ENCODE measurements around the gene TTC7B. TPM values are rescaled to one million over a fixed set of nuclear protein-coding genes. Genes with fewer than 3 reads are reported as not detected.

The TTC7B gene
- total and polyA plus RNA-seq, 9 of the 15 experiments (the other 6 are each of a cell fraction or from before 2014, with no cell fraction given) = 2.2 to 77.2 (median 36.7) TPM

DNA sequence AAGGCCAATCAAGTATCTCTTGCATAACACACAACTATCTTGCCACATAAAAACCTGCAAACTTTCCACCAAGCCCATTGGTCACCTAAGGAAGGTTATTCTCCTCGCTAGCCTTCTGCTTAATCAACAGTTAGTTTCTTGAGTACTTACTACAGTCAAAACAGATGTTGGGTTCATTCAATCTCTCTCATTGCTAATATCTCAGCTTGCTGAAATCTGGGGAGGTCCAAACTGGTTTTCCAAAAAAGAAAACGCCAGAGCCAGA is 74.6 kb downstream of the TTC7B start:
- ChIA-PET POLR2A (no interaction called here), CTCF (ENCODE audit: low intra/inter-chr PET ratio) (no interaction called here)
- Histone ChIP-seq H4K20me1 (replicated peaks; ENCODE audit: control insufficient read depth, insufficient read depth, low read length) (no peaks in the 10 kb centered on the region), H3K9me1 (ENCODE audit: control insufficient read depth, insufficient read depth, low read length) (no peaks in the 10 kb centered on the region), H3K4me3 (no peak overlapping the region), H3K36me3 (ENCODE audit: control insufficient read depth, insufficient read depth, low read length) (peaks cover 14% of the 10 kb centered on the region; the same call in 2 of the 3 replicates), H3K4me2 (ENCODE audit: insufficient read depth, low read length) (no peak overlapping the region), H3K27me3 (ENCODE audit: control insufficient read depth in 2 of 2, insufficient read depth in 2 of 2, low read length in 2 of 2) (no peaks in the 10 kb centered on the region), H2AFZ (ENCODE audit: low read depth, low read length) (no peak overlapping the region), H3K9ac (ENCODE audit: insufficient read depth in 1 of 2, low read depth in 2 of 2, low read length in 2 of 2) (no peak overlapping the region), H3K9me3 (replicated peaks; ENCODE audit: control insufficient read depth, insufficient read depth, low read depth, low read length) (no peaks in the 10 kb centered on the region), H3K4me1 (replicated peaks in 1 of 2; ENCODE audit: control insufficient read depth in 2 of 2, insufficient read depth in 2 of 2, low read length in 2 of 2) (no peaks in the 10 kb centered on the region), H3K79me2 (ENCODE audit: control insufficient read depth, insufficient read depth, low read length) (no peaks in the 10 kb centered on the region), H3K27ac (ENCODE audit: extremely low read depth, low read depth, low read length) (no peak overlapping the region)
- DNase-seq (ENCODE audit: extremely low read depth in 1 of 4, low spot score in 3 of 4) (no peak), FAIRE-seq (no peak), ATAC-seq (no peak)
- TF ChIP-seq NCOA2 (IDR thresholded peaks at IDR 0.05; ENCODE audit: partially characterized antibody in 2 of 2) = no peak
- no peak for TF ChIP-seq SMARCB1 (IDR thresholded peaks at IDR 0.05; ENCODE audit: insufficient read length, low read depth)
- TF ChIP-seq, protein P1, sequence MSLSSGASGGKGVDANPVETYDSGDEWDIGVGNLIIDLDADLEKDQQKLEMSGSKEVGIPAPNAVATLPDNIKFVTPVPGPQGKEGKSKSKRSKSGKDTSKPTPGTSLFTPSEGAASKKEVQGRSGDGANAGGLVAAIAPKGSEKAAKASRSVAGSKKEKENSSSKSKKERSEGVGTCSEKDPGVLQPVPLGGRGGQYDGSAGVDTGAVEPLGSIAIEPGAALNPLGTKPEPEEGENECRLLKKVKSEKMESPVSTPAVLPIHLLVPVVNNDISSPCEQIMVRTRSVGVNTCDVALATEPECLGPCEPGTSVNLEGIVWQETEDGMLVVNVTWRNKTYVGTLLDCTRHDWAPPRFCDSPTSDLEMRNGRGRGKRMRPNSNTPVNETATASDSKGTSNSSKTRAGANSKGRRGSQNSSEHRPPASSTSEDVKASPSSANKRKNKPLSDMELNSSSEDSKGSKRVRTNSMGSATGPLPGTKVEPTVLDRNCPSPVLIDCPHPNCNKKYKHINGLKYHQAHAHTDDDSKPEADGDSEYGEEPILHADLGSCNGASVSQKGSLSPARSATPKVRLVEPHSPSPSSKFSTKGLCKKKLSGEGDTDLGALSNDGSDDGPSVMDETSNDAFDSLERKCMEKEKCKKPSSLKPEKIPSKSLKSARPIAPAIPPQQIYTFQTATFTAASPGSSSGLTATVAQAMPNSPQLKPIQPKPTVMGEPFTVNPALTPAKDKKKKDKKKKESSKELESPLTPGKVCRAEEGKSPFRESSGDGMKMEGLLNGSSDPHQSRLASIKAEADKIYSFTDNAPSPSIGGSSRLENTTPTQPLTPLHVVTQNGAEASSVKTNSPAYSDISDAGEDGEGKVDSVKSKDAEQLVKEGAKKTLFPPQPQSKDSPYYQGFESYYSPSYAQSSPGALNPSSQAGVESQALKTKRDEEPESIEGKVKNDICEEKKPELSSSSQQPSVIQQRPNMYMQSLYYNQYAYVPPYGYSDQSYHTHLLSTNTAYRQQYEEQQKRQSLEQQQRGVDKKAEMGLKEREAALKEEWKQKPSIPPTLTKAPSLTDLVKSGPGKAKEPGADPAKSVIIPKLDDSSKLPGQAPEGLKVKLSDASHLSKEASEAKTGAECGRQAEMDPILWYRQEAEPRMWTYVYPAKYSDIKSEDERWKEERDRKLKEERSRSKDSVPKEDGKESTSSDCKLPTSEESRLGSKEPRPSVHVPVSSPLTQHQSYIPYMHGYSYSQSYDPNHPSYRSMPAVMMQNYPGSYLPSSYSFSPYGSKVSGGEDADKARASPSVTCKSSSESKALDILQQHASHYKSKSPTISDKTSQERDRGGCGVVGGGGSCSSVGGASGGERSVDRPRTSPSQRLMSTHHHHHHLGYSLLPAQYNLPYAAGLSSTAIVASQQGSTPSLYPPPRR (CRISPR knock-in tag; IDR thresholded peaks at IDR 0.05; ENCODE audit: borderline replicate concordance) = no peak
- no peak for TF ChIP-seq THRAP3 (IDR thresholded peaks at IDR 0.05; ENCODE audit: borderline replicate concordance)
- no peak for TF ChIP-seq MCM2 (IDR thresholded peaks at IDR 0.05; ENCODE audit: low read depth)
- no peak for TF ChIP-seq HDAC6 (IDR thresholded peaks at IDR 0.05; ENCODE audit: low read depth, low read length)
- no peak for TF ChIP-seq ZNF311 (CRISPR knock-in tag; IDR thresholded peaks at IDR 0.05)
- TF ChIP-seq, protein P2, sequence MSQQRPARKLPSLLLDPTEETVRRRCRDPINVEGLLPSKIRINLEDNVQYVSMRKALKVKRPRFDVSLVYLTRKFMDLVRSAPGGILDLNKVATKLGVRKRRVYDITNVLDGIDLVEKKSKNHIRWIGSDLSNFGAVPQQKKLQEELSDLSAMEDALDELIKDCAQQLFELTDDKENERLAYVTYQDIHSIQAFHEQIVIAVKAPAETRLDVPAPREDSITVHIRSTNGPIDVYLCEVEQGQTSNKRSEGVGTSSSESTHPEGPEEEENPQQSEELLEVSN (IDR thresholded peaks at IDR 0.05; ENCODE audit: borderline replicate concordance in 1 of 2, extremely low read depth in 1 of 2, insufficient read depth in 1 of 2, insufficient read length in 1 of 2, low read depth in 1 of 2, low read length in 1 of 2, poor library complexity in 1 of 2, severe bottlenecking in 1 of 2) = no peak
- TF ChIP-seq CCAR2 (IDR thresholded peaks at IDR 0.05; ENCODE audit: low read depth, low read length) = no peak
- no peak for TF ChIP-seq PPARD (CRISPR knock-in tag; IDR thresholded peaks at IDR 0.05)
- TF ChIP-seq MCM7 (IDR thresholded peaks at IDR 0.05) = no peak
- no peak for TF ChIP-seq ZNF217 (CRISPR knock-in tag; IDR thresholded peaks at IDR 0.05)
- no peak for TF ChIP-seq RAD21 (CRISPR knock-in tag; conservative IDR thresholded peaks at IDR 0.05 in 1 of 2, IDR thresholded peaks at IDR 0.05 in 1 of 2)
- no peak for TF ChIP-seq HDGF (IDR thresholded peaks at IDR 0.05)
- no peak for TF ChIP-seq SIN3B (IDR thresholded peaks at IDR 0.05; ENCODE audit: low read depth)
- no peak for TF ChIP-seq RBM39 (optimal IDR thresholded peaks at IDR 0.05; ENCODE audit: low read depth, low read length)
- TF ChIP-seq, protein P3, sequence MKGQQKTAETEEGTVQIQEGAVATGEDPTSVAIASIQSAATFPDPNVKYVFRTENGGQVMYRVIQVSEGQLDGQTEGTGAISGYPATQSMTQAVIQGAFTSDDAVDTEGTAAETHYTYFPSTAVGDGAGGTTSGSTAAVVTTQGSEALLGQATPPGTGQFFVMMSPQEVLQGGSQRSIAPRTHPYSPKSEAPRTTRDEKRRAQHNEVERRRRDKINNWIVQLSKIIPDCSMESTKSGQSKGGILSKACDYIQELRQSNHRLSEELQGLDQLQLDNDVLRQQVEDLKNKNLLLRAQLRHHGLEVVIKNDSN (CRISPR knock-in tag; IDR thresholded peaks at IDR 0.05) = no peak
- TF ChIP-seq JUNB (CRISPR knock-in tag; conservative IDR thresholded peaks at IDR 0.05) = no peak
- TF ChIP-seq ZNF551 (CRISPR knock-in tag; IDR thresholded peaks at IDR 0.05) = no peak
- intact Hi-C loops (cut with micrococcal nuclease) (no loop called here), in situ Hi-C loops (cut with MboI) (no loop called here)
- no TSS peak for BruUV-seq (replicated peaks)
- 48% methylated on average over 2 of the region's 2 CpGs for WGBS (ENCODE audit: insufficient coverage, low coverage, missing lambda C conversion rate)

Measured in K562 (cell line).